HEK293T (cell line): ENCODE measurements around the gene RPL12.

Experiments used
- CTCF ChIA-PET: fragments of 350-600 bp; formaldehyde crosslinking; extraction: SDS; loops from one replicate; lab custom pipeline; 2021; ENCODE audit warnings: antibody characterized with exemption, inconsistent platforms; lab: Yijun Ruan, JAX
- POLR2A ChIA-PET: fragments of 350-600 bp; formaldehyde crosslinking; extraction: SDS; loops from one replicate; lab custom pipeline; 2020; ENCODE audit warnings: antibody characterized with exemption, inconsistent platforms; lab: Yijun Ruan, JAX
- DNase-seq: peaks from one replicate; pipeline ENCODE4 v3.0.0; 2012; ENCODE audit warnings: mixed read lengths; ENCODE audit errors: extremely low spot score
- ARNT ChIP-seq: fragments of 450-650 bp; IDR thresholded peaks from 2 replicates; pipeline ENCODE4 v1.6.1; 2017; ENCODE audit warnings: mild to moderate bottlenecking
- BHLHE40 ChIP-seq: fragments of 450-650 bp; IDR thresholded peaks from 2 replicates; pipeline ENCODE4 v1.6.1; 2016; ENCODE audit warnings: mild to moderate bottlenecking, moderate library complexity, borderline replicate concordance
- CTBP1 ChIP-seq: fragments of 450-650 bp; IDR thresholded peaks from 2 replicates; pipeline ENCODE4 v1.6.1; 2016; ENCODE audit warnings: borderline replicate concordance
- ELF4 ChIP-seq: fragments of 450-650 bp; IDR thresholded peaks from 2 replicates; pipeline ENCODE4 v1.6.1; 2017; ENCODE audit warnings: antibody characterized with exemption
- FOXA1 ChIP-seq: fragments of 450-650 bp; IDR thresholded peaks from 2 replicates; pipeline ENCODE4 v1.6.1; 2016; ENCODE audit warnings: mild to moderate bottlenecking
- FOXK2 ChIP-seq: fragments of 450-650 bp; IDR thresholded peaks from 2 replicates; pipeline ENCODE4 v1.6.1; 2016; ENCODE audit warnings: mild to moderate bottlenecking
- FOXM1 ChIP-seq: fragments of 450-650 bp; IDR thresholded peaks from 2 replicates; pipeline ENCODE4 v1.6.1; 2017; ENCODE audit warnings: mild to moderate bottlenecking, borderline replicate concordance
- HDGF ChIP-seq: fragments of 450-650 bp; IDR thresholded peaks from 2 replicates; pipeline ENCODE4 v1.6.1; 2017; ENCODE audit warnings: antibody characterized with exemption, borderline replicate concordance
- L3MBTL2 ChIP-seq: fragments of 450-650 bp; conservative IDR thresholded peaks from 2 replicates; pipeline ENCODE4 v1.6.1; 2016; ENCODE audit warnings: mild to moderate bottlenecking
- LEF1 ChIP-seq: fragments of 450-650 bp; IDR thresholded peaks from 2 replicates; pipeline ENCODE4 v1.6.1; 2017; ENCODE audit warnings: mild to moderate bottlenecking, borderline replicate concordance
- NFRKB ChIP-seq: fragments of 450-650 bp; IDR thresholded peaks from 2 replicates; pipeline ENCODE4 v1.6.1; 2016; ENCODE audit warnings: mild to moderate bottlenecking, moderate library complexity
- PKNOX1 ChIP-seq: fragments of 450-650 bp; IDR thresholded peaks from 2 replicates; pipeline ENCODE4 v1.6.1; 2016
- SP1 ChIP-seq: fragments of 450-650 bp; IDR thresholded peaks from 2 replicates; pipeline ENCODE4 v1.6.1; 2017
- SUZ12 ChIP-seq: fragments of 450-650 bp; IDR thresholded peaks from 2 replicates; pipeline ENCODE4 v1.6.1; 2016; ENCODE audit warnings: mild to moderate bottlenecking
- TARDBP ChIP-seq: fragments of 450-650 bp; IDR thresholded peaks from 2 replicates; pipeline ENCODE4 v1.6.1; 2016
- ZNF384 ChIP-seq: fragments of 450-650 bp; IDR thresholded peaks from 2 replicates; pipeline ENCODE4 v1.6.1; 2016

RPL12 gene

GRCh38 chr9:127399736-127400269 lies 51.4 kb downstream of the RPL12 start:
- CTCF ChIA-PET, result no interaction called here
- POLR2A ChIA-PET, result interaction anchor here (2.4 kb wide), 1 partner anchor 24 kb away, joined by 9 read pairs; the partner anchor contains the start of gene ZNF79

GRCh38 chr9:127398715-127399400 lies 52.3 kb downstream of the RPL12 start:
- CTCF ChIA-PET, result interaction anchor here (0.6 to 1.1 kb wide), 2 partner anchors 25 to 38 kb away, joined by 3 to 4 read pairs; partner anchors contain the start of gene ZNF79
- TF ChIP-seq L3MBTL2 (no peak), ELF4 (no peak)
- POLR2A ChIA-PET, result interaction anchor here (2.4 kb wide), 1 partner anchor 25 kb away, joined by 9 read pairs; the partner anchor contains the start of gene ZNF79
- DNase-seq, result no peak

More at GRCh38 chr9:127399736-127400269, 51.4 kb downstream of the RPL12 start:
- DNase-seq, result no peak
- TF ChIP-seq SP1, result no peak
- TF ChIP-seq ARNT, result no peak
- no peak for TF ChIP-seq ZNF384
- no peak for TF ChIP-seq HDGF
- TF ChIP-seq BHLHE40, result no peak
- TF ChIP-seq FOXA1, result no peak
- no peak for TF ChIP-seq TARDBP
- no peak for TF ChIP-seq CTBP1
- no peak for TF ChIP-seq NFRKB
- no peak for TF ChIP-seq L3MBTL2
- no peak for TF ChIP-seq ELF4
- no peak for TF ChIP-seq FOXM1
- TF ChIP-seq PKNOX1, result no peak
- no peak for TF ChIP-seq SUZ12
- TF ChIP-seq LEF1, result no peak
- no peak for TF ChIP-seq FOXK2

- no peak for DNase-seq
- no peak for TF ChIP-seq FOXA1
- TF ChIP-seq FOXK2, result no peak
- no peak for TF ChIP-seq LEF1
- TF ChIP-seq HDGF, result no peak
- no peak for TF ChIP-seq L3MBTL2
- no peak for TF ChIP-seq SP1
- TF ChIP-seq PKNOX1, result no peak
- TF ChIP-seq ARNT, result no peak
- TF ChIP-seq BHLHE40, result no peak
- no peak for TF ChIP-seq ZNF384
- TF ChIP-seq FOXM1, result no peak
- POLR2A ChIA-PET, result interaction anchor here (2.4 kb wide), 1 partner anchor 26 kb away, joined by 9 read pairs; the partner anchor contains the start of gene ZNF79
- CTCF ChIA-PET, result interaction anchor here (1.1 kb wide), 1 partner anchor 37 kb away, joined by 4 read pairs; no protein-coding TSS in a partner anchor
Observed at GRCh38 chr9:127398275-127398647, 52.9 kb downstream of the RPL12 start.
